Stimulated activated CD4-positive, alpha-beta T cell treated with anti-CD3 and anti-CD28 coated beads, Interleukin-1b, Interleukin-23, amount 100 ng/mL, for 4 hours (primary cell): ENCODE measurements around the gene RGS12.

Experiments
- DNase-seq, 2 donors: peaks; one replicate each; pipeline ENCODE4 v3.0.0-alpha.2; 2020; ENCODE audit warnings: low read depth in 2 of 2

RGS12 gene

GRCh38 chr4:3310301-3311094 is 17.7 kb downstream of the RGS12 start:
- no peak for DNase-seq

- DNase-seq = no peak
Measured at GRCh38 chr4:3311095-3311372, 18.2 kb downstream of the RGS12 start.

GRCh38 chr4:3311489-3312171 is 18.8 kb downstream of the RGS12 start:
- no peak for DNase-seq

GRCh38 chr4:3312362-3312761 is 19.5 kb downstream of the RGS12 start:
- no peak for DNase-seq

GRCh38 chr4:3313139-3313538 is 20.3 kb downstream of the RGS12 start:
- no peak for DNase-seq

GRCh38 chr4:3313556-3314228 is 20.9 kb downstream of the RGS12 start:
- DNase-seq = no peak

- no peak for DNase-seq
Measured at GRCh38 chr4:3314706-3315260, 22.0 kb downstream of the RGS12 start.

- no peak for DNase-seq
Measured at GRCh38 chr4:3315566-3315965, 22.7 kb downstream of the RGS12 start.

GRCh38 chr4:3316146-3316545 is 23.3 kb downstream of the RGS12 start:
- DNase-seq = no peak

GRCh38 chr4:3317011-3317655 is 24.3 kb downstream of the RGS12 start:
- DNase-seq = no peak

GRCh38 chr4:3317656-3318211 is 24.9 kb downstream of the RGS12 start:
- DNase-seq = no peak

GRCh38 chr4:3318561-3319021 is 25.8 kb downstream of the RGS12 start:
- DNase-seq = no peak

- no peak for DNase-seq
Measured at GRCh38 chr4:3320361-3321023, 27.7 kb downstream of the RGS12 start.

- DNase-seq = no peak
Measured at GRCh38 chr4:3321295-3321889, 28.6 kb downstream of the RGS12 start.

GRCh38 chr4:3322059-3322550 is 29.3 kb downstream of the RGS12 start:
- no peak for DNase-seq

- no peak for DNase-seq
Measured at GRCh38 chr4:3323071-3323481, 30.3 kb downstream of the RGS12 start.

GRCh38 chr4:3324093-3324815 is 31.4 kb downstream of the RGS12 start:
- no peak for DNase-seq

GRCh38 chr4:3328814-3329663 is 36.2 kb downstream of the RGS12 start:
- DNase-seq = no peak

- no peak for DNase-seq
Measured at GRCh38 chr4:3329887-3330286, 37.1 kb downstream of the RGS12 start.
